Measurements from ENCODE around the gene PPP3R1.

DNA sequence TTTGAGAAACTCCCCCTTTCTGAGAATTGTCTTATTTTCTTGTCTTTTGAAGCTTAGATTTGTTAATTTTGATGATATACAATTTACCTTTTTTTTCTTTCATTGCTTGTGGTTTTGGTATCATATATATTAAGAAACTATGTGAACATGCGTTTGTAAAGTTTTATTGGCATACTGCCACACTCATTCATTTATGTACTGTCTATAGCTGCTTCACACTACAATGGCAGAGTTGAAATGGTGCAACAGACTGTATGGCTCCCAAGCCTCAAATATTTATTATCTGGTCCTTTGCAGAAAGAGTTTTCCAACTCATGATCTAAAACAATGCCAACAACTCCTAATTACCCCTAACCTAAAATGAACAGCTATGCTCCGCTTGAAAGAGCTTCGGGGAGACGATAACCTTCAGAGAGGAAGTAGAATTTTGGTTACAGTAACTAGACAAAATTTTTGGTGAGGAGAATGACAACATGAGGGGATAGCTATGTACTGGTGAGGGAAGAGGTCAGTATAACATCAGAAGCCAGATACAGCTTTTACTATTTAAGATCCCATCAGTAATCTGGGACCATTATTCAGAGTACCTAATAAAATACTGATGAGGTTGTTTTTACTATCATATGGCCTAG is 16.1 kb downstream of the PPP3R1 start:
- TF ChIP-seq POLR2A (IDR thresholded peaks at IDR 0.05): no peak
- TF ChIP-seq, protein P1, sequence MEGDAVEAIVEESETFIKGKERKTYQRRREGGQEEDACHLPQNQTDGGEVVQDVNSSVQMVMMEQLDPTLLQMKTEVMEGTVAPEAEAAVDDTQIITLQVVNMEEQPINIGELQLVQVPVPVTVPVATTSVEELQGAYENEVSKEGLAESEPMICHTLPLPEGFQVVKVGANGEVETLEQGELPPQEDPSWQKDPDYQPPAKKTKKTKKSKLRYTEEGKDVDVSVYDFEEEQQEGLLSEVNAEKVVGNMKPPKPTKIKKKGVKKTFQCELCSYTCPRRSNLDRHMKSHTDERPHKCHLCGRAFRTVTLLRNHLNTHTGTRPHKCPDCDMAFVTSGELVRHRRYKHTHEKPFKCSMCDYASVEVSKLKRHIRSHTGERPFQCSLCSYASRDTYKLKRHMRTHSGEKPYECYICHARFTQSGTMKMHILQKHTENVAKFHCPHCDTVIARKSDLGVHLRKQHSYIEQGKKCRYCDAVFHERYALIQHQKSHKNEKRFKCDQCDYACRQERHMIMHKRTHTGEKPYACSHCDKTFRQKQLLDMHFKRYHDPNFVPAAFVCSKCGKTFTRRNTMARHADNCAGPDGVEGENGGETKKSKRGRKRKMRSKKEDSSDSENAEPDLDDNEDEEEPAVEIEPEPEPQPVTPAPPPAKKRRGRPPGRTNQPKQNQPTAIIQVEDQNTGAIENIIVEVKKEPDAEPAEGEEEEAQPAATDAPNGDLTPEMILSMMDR (IDR thresholded peaks at IDR 0.05): no peak
